Activated naive CD4-positive, alpha-beta T cell treated with anti-CD3 and anti-CD28 coated beads, Interleukin-2, amount 50 U/mL, for 24 hours (primary cell): ENCODE data around the gene DOK5.
"Not testable (repeated sequence)": the region's sequence is repeated elsewhere in the genome, so short reads cannot be mapped to it uniquely, and the experiment has no call there.

ENCODE experiments used
- H3K27ac Mint-ChIP-seq: one replicate; pipeline ENCODE4 v1.8.0; 2021; ENCODE audit warnings: mild to moderate bottlenecking, mixed read lengths
- H3K27me3 Mint-ChIP-seq: one replicate; pipeline ENCODE4 v1.8.0; 2021; ENCODE audit warnings: mixed read lengths
- H3K36me3 Mint-ChIP-seq: one replicate; pipeline ENCODE4 v1.8.0; 2021; ENCODE audit warnings: mixed read lengths
- H3K4me1 Mint-ChIP-seq: one replicate; pipeline ENCODE4 v1.8.0; 2021; ENCODE audit warnings: mixed read lengths
- H3K4me3 Mint-ChIP-seq: one replicate; pipeline ENCODE4 v1.8.0; 2021; ENCODE audit warnings: mild to moderate bottlenecking, mixed read lengths
- H3K9me3 Mint-ChIP-seq: one replicate; pipeline ENCODE4 v1.8.0; 2021; ENCODE audit warnings: mixed read lengths

The DOK5 gene

DNA sequence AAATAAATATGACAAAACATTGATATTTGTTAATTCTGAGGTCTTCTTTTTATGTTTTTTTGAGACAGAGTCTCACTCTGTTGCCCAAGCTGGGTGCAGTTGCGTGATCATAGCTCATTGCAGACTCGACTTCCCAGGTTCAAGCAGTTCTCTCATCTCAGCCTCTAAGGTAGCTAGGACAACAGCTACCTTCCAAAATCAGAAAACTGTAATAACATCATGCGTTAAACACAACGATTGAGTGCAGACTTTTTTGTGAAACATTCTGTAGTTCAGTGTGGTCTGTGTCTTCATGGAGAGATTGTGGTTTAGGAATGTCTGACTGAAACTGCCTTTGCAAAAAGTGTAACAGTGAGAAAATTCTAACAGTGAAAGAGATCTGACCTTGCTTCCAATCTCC lies 16.1 kb upstream of the DOK5 start:
- no peaks in the 10 kb centered on the region for H3K36me3 Mint-ChIP-seq
- H3K27me3 Mint-ChIP-seq, result peaks cover 5% of the 10 kb centered on the region
- H3K4me1 Mint-ChIP-seq, result no peaks in the 10 kb centered on the region
- H3K4me3 Mint-ChIP-seq, result no peak overlapping the region
- H3K9me3 Mint-ChIP-seq, result no peaks in the 10 kb centered on the region
- no peak overlapping the region for H3K27ac Mint-ChIP-seq

DNA sequence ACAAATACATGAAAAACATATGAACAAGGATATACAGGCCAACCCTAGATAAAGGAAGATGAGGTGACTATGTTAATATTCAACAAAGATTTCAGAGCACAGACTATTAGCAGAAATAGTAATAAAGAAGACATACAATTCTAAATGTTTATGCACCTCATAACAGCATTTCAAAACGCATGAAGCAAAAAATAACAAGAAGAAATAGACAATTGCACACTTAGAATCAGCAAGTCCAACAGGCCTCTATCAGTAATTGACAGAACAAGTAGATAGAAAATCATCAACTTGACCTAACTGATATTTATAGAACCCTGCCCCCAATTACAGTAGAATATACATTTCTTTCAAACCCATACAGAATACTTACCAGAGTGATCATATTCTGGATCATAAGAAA lies 11.4 kb upstream of the DOK5 start:
- H3K4me3 Mint-ChIP-seq, result no peak overlapping the region
- peaks cover 2% of the 10 kb centered on the region for H3K27me3 Mint-ChIP-seq
- H3K4me1 Mint-ChIP-seq, result no peaks in the 10 kb centered on the region
- H3K36me3 Mint-ChIP-seq, result no peaks in the 10 kb centered on the region
- no peaks in the 10 kb centered on the region for H3K9me3 Mint-ChIP-seq
- H3K27ac Mint-ChIP-seq, result no peak overlapping the region

DNA sequence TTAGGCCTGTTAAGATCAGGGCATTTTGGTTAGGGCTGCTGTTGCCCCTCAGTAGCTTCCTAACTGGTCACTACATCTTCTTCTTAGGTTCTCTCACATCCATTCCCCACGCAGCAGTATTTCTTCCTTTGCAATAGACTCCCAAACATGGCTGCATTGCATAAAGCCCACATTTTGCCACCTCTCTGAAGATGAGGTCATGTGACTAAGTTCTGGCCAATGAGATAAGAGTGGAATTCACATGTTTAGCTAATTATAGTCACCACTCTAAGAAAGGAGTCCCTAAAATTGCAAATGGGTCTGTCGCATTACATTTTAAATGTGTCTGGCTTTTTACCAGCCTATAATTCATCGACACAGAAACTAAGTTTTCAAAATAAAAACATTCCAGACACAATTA lies 9.3 kb upstream of the DOK5 start:
- peaks cover 5% of the 10 kb centered on the region for H3K27me3 Mint-ChIP-seq
- no peak overlapping the region for H3K4me3 Mint-ChIP-seq
- no peak overlapping the region for H3K27ac Mint-ChIP-seq

DNA sequence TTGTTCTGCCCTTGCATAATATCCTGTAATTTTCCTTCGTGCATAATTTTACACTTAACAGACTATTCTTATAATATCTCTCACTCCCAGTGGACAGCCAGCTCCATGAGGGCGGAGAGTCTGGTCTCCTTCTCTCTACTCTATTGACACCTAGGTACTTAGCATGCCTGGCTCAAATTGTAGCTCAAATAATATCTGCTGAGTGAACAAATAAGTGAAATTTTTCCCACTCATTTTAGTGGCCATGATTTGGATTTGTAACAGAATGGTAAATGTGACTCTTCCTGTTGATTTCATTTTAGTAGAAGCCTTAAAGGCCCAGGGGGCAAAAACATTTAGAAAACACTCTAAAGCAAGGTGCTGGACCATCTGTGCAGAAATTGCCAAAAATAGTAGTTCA lies 7.8 kb upstream of the DOK5 start:
- Mint-ChIP-seq H3K27ac (no peak overlapping the region), H3K4me3 (no peak overlapping the region), H3K4me1 (no peaks in the 10 kb centered on the region), H3K27me3 (peaks cover 6% of the 10 kb centered on the region), H3K9me3 (no peaks in the 10 kb centered on the region), H3K36me3 (no peaks in the 10 kb centered on the region)

More for the DNA sequence above, 9.3 kb upstream of the DOK5 start:
- H3K9me3 Mint-ChIP-seq, result no peaks in the 10 kb centered on the region
- no peaks in the 10 kb centered on the region for H3K36me3 Mint-ChIP-seq
- no peaks in the 10 kb centered on the region for H3K4me1 Mint-ChIP-seq

DNA sequence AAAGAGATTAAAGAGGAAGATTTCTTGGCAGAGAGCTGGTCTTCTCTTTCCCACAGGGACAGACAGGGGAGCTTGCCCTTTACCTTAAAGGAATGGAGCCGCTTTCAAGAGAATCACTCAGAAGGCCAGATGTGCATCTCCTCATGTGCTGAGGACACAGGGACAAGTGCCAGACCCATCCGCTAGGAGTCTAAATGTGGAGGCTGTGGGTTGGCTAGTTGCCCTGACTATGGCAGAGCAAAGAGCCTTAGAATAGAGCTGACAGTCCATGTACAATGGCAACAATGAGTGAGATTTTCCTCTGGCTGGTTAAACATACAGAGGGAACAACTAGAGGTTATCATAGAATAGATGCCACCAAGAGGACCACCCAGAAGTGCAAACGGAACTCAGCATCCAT lies 7.3 kb upstream of the DOK5 start:
- Mint-ChIP-seq H3K9me3 (no peaks in the 10 kb centered on the region), H3K27ac (peak overlapping the region; percentile 4), H3K27me3 (peaks cover 6% of the 10 kb centered on the region), H3K36me3 (no peaks in the 10 kb centered on the region), H3K4me1 (no peaks in the 10 kb centered on the region), H3K4me3 (no peak overlapping the region)

DNA sequence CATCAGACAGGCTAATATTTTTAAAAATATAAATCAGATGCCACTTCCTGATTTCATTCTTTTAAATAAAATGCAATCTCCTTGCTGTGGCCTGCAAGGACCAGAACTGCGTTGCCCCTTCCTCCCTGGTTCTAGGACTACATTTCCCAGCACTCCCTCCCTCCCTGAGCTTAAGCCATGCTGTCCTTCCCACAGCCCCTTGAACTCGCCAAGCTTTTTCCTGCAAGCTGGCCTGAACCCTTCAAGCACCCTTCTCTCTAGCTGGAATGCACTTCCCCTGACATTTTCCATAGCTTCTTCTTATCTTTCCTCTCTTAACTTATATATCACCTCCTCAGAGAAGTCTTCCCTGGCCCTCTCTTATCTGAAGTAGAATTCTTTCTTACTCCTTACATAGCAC lies 6.1 kb upstream of the DOK5 start:
- no peaks in the 10 kb centered on the region for H3K9me3 Mint-ChIP-seq
- no peaks in the 10 kb centered on the region for H3K36me3 Mint-ChIP-seq
- H3K4me3 Mint-ChIP-seq, result no peak overlapping the region
- no peaks in the 10 kb centered on the region for H3K4me1 Mint-ChIP-seq
- H3K27ac Mint-ChIP-seq, result no peak overlapping the region
- H3K27me3 Mint-ChIP-seq, result peaks cover 14% of the 10 kb centered on the region

DNA sequence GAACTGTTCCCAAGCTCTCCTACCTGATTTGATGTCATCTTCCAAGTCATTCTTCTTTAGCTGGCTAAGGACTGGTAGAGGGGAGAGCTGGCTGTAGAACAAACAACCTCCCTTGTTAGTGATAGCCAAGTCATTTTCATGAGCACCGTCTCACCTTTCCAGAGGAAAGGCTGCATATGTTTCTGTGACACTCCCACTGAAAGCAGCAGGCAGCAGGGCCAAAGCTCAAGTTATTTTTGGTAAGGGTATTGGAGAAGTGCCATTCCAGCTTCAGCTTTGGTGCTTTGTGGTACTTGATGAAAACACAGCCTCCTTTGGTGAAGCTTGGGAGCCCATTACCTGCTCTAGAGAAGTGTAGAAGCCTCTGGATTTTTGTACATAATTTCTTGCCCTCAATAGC lies 5.4 kb upstream of the DOK5 start:
- Mint-ChIP-seq H3K36me3 (no peaks in the 10 kb centered on the region), H3K27ac (no peak overlapping the region), H3K9me3 (no peaks in the 10 kb centered on the region), H3K4me3 (no peak overlapping the region), H3K4me1 (no peaks in the 10 kb centered on the region), H3K27me3 (peaks cover 21% of the 10 kb centered on the region)

DNA sequence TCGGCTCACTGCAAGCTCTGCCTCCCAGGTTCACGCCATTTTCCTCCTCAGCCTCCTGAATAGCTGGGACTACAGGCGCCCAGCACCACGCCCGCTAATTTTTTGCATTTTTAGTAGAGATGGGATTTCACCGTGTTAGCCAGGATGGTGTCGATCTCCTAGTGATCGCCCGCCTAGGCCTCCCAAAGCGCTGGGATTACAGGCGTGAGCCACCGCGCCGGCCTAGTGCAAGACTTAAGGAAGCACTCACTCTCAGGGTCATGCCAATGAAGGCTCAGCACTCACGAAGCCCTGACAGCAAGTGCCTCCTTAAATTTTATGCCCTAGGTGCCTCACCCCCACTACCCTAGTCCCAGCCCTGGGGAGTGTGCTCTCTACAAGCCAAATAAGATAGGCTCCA lies 4.7 kb upstream of the DOK5 start:
- H3K4me3 Mint-ChIP-seq, result no peak overlapping the region
- no peaks in the 10 kb centered on the region for H3K36me3 Mint-ChIP-seq
- no peaks in the 10 kb centered on the region for H3K9me3 Mint-ChIP-seq
- H3K27ac Mint-ChIP-seq, result no peak overlapping the region
- H3K27me3 Mint-ChIP-seq, result peaks cover 22% of the 10 kb centered on the region
- H3K4me1 Mint-ChIP-seq, result no peaks in the 10 kb centered on the region

DNA sequence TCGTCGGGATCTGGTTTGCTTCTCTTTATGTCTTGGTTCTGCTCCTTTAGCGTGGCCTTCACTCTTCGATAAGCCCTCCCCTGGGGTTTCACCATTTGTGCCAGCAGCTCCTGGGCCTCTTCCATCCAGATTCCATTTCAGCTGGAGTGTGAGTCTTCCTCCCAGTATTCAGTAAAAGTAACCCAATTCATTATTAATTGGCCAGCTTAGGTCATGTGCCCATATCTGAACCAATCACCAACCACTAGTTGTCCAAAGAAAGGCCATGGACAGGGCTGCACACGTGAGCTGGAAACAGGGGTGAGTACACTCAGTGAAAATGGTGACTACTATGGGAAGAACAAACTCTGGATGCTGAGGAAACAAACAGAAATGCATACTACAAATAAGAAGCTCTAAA lies 2.8 kb upstream of the DOK5 start:
- Mint-ChIP-seq H3K27me3 (peaks cover 40% of the 10 kb centered on the region), H3K4me1 (no peaks in the 10 kb centered on the region), H3K4me3 (no peak overlapping the region), H3K36me3 (no peaks in the 10 kb centered on the region), H3K9me3 (no peaks in the 10 kb centered on the region), H3K27ac (no peak overlapping the region)

DNA sequence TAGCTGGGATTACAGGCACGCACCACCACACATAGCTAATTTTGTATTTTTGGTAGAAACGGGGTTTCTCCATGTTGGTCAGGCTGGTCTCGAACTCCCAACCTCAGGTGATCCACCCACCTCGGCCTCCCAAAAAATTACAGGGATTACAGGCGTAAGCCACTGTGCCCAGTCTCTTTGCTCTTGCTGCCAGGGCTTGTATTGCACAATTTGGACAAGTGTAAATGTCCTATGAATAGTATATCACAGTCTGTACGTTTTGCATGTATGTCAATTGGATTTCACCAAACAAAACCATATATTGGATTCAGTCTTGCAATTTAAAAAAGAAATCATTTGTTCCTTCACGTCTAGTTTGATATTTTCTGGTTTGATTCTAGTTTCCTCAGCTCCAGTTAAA lies 2.1 kb upstream of the DOK5 start:
- no peaks in the 10 kb centered on the region for H3K4me1 Mint-ChIP-seq
- H3K9me3 Mint-ChIP-seq, result no peaks in the 10 kb centered on the region
- peaks cover 44% of the 10 kb centered on the region for H3K27me3 Mint-ChIP-seq
- H3K4me3 Mint-ChIP-seq, result no peak overlapping the region
- no peaks in the 10 kb centered on the region for H3K36me3 Mint-ChIP-seq
- H3K27ac Mint-ChIP-seq, result no peak overlapping the region

DNA sequence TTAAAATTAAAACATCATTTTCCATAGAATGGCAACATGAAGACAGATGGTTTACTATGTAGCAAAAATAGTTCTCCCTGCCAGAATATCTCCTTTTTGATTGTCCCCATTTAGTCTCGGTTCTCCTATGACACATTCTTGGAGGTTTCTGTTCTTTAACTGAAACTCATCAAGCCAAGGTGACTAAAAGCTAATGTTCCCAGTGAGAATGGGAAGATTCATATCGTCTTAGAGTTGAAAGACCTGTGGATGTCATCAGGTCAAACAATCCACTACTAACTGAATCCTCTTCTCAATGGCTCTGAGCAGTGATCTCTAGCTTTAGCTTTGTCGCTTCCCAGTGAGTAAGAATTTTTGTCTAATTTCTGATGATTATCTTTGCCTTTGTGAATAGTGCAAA lies 1.3 kb upstream of the DOK5 start:
- Mint-ChIP-seq H3K27ac (no peak overlapping the region), H3K4me1 (no peaks in the 10 kb centered on the region), H3K27me3 (peaks cover 46% of the 10 kb centered on the region), H3K9me3 (no peaks in the 10 kb centered on the region), H3K4me3 (no peak overlapping the region), H3K36me3 (no peaks in the 10 kb centered on the region)

DNA sequence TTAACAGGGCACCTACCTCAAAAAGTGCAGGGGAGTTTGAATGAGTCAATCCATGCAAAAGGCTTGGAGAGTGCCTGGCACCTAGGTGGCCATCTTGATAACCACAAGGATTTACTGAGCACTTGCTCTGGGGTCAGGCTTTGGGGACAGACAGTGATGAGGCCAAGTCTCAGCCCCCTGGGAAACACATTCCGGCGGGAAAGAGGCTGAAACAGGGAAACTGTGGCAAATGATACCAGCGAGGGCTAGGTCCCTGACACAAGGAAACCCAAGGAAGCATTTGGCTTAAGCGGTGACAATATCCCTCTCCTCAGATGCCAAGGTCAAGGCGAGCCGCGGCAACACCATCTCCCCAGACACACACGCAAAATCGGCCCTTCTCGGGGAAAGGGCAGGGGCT lies 527 bp upstream of the DOK5 start:
- Mint-ChIP-seq H3K9me3 (no peaks in the 10 kb centered on the region), H3K36me3 (no peaks in the 10 kb centered on the region), H3K27me3 (peaks cover 52% of the 10 kb centered on the region), H3K27ac (no peak overlapping the region), H3K4me3 (no peak overlapping the region), H3K4me1 (no peaks in the 10 kb centered on the region)

DNA sequence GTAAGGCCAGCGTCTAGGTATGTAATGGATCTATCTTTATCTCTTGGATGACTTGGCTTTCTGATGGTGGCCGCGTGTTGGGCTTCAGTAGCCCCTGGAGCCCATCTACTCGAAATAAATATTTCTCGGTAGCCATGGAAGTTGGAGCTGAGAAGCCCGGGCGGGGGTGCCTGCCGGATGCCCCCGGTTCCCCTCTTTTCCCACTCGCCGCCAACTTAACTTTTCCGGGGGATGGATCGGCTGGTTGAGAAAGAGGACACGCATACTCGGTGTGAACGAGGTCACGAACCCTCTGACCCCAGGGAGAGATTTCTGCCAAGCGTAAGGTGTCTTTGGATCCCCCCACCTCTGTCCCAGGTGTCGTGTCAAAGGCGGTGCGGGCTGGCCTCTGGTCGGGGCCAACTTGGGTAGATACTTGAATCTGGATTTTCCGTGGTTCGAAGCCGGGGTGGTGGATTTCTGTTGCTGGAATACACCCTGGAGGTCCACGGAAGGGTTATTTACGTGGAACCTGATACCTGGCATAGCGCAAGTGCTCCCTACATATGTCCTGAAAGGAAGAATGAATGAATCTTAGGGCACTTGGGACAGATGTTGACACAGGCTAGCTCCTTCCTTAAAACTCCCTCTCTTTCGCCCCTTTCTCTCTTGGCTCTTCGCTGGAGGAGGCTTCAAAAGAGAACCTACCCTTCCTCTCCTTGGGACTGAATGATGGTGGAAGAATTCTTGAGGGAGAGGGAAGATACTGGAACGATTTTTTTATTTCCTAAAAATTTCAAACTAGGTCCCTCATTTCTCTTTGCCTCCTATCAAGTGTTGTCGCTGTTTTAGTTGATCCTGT lies 996 bp downstream of the DOK5 start:
- H3K27ac Mint-ChIP-seq, result no peak overlapping the region

DNA sequence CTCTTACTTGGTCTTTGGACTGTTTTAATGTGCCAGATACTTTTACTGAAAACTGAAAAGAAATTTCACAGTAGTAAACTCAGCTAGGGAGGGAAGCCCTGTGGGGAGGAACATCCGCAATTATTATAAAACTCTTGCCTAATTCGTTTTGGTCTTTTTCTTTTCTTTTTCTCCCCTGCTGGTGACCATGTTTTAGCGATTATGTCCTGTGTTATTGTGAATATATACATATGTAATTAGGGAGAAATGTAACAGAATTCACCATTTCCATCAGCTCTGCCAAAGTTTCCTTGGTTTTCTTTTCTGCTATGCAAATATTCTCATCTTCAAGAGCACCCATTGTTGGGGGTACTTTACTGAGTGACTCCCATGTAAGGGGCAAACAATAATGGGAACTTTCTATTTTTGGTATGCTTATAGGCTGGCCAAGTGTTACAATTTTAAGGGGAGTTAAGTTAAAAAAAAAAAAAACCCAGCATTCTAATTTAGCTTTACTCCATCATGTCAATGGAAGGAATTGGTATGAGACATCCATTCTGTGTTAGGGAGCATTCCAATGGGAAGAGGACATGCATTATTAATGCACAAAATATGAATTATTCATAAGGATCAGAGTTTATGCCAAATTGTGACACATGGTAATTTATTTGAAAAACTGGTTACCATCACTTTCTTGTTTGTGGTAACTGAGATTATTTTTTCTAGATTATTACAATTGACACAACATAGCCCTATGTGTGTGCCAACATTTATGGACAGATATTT lies 2.0 kb downstream of the DOK5 start:
- no peak overlapping the region for H3K27ac Mint-ChIP-seq
- no peaks in the 10 kb centered on the region for H3K36me3 Mint-ChIP-seq
- peaks cover 5% of the 10 kb centered on the region for H3K9me3 Mint-ChIP-seq
- peaks cover 57% of the 10 kb centered on the region for H3K27me3 Mint-ChIP-seq
- H3K4me1 Mint-ChIP-seq, result no peaks in the 10 kb centered on the region
- H3K4me3 Mint-ChIP-seq, result no peak overlapping the region

More for the DNA sequence above, 996 bp downstream of the DOK5 start:
- H3K4me3 Mint-ChIP-seq, result no peak overlapping the region
- no peaks in the 10 kb centered on the region for H3K4me1 Mint-ChIP-seq
- H3K36me3 Mint-ChIP-seq, result no peaks in the 10 kb centered on the region
- H3K9me3 Mint-ChIP-seq, result peaks cover 5% of the 10 kb centered on the region
- peaks cover 54% of the 10 kb centered on the region for H3K27me3 Mint-ChIP-seq

DNA sequence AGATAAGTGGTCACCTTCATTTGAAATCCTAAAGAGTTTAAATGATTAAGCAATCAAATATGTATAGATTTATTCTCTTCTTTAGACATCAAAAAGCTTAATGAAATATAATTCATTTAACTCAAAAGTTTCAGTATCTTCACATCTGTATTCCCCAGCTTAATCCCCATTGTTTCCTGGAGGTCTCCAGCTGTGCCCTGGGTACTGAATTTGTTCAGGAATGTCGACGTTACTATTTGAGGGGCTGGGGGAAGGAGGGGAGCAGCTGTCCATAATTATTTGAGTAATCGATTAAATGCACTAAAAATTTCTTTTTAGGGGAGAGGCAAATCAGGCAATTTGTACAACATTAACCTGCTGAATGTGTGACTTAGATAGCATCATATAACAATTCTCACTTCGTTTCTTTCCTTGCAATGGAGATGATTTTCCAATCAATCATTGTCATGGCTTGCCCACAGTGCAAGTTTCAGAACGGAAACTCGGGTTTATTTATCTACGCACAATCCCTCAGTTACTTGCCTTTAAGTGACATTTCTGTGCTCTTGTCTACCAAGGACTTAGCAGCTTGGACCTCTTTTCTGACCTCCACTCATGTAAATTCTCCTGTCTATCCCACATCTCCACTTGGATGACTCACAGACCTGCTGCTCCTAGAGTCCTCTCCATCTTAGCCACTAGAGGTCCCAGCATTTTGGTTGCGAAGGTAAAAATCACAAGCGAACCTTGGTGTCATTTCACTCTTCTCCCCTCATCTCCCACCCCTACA lies 3.9 kb downstream of the DOK5 start:
- H3K27ac Mint-ChIP-seq, result no peak overlapping the region
- H3K27me3 Mint-ChIP-seq, result peaks cover 49% of the 10 kb centered on the region
- H3K4me1 Mint-ChIP-seq, result no peaks in the 10 kb centered on the region

DNA sequence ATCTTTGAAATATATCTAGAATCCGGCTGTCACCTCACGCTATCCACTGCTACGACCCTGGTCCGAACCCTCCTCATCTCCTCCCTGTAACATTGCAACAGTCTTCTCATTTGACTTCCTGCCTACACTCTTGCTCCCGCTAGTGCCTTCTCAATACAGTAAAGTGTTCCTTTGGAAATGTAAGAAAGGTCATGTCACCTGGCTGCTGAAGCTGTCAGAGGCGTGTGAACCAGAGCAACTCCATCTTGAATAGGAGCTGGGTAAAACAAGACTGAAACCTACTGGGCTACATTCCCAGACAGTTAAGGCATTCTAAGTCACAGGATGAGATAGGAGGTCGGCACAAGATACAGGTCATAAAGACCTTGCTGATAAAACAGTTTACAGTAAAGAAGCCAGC lies 4.5 kb downstream of the DOK5 start:
- peaks cover 45% of the 10 kb centered on the region for H3K27me3 Mint-ChIP-seq
- not testable (repeated sequence) for H3K4me1 Mint-ChIP-seq, H3K9me3 Mint-ChIP-seq, H3K27ac Mint-ChIP-seq, H3K4me3 Mint-ChIP-seq, H3K36me3 Mint-ChIP-seq

More for the DNA sequence above, 3.9 kb downstream of the DOK5 start:
- Mint-ChIP-seq H3K36me3 (no peaks in the 10 kb centered on the region), H3K9me3 (peaks cover 5% of the 10 kb centered on the region), H3K4me3 (no peak overlapping the region)
